Sigmoid colon (tissue), 7 donors: ENCODE results near the gene TNS1. TPM values are rescaled to one million over a fixed set of nuclear protein-coding genes. Genes with fewer than 3 reads are reported as not detected.

ENCODE experiments used
- DNase-seq: peaks from one replicate; pipeline ENCODE4 v3.0.0-alpha.2; 2019
- H3K27ac ChIP-seq, 4 donors: fragments of 200-600 bp; sonication (generic); one replicate each; pipeline ENCODE4 v1.5.1; 2016 to 2019; ENCODE audit warnings: mild to moderate bottlenecking in 1 of 4
- H3K27me3 ChIP-seq, 3 donors: fragments of 200-600 bp; sonication (generic); one replicate each; pipeline ENCODE4 v1.5.1; 2019; ENCODE audit warnings: mild to moderate bottlenecking in 1 of 3
- H3K36me3 ChIP-seq, 4 donors: fragments of 200-600 bp; sonication (generic); one replicate each; pipeline ENCODE4 v1.5.1; 2016 to 2019
- H3K4me1 ChIP-seq, 4 donors: fragments of 200-600 bp; sonication (generic); one replicate each; pipeline ENCODE4 v1.5.1; 2017 to 2019
- H3K4me3 ChIP-seq, 4 donors: fragments of 200-600 bp; sonication (generic); one replicate each; pipeline ENCODE4 v1.5.1; 2017 to 2019; ENCODE audit warnings: mild to moderate bottlenecking in 2 of 4, moderate library complexity in 1 of 4
- H3K9me3 ChIP-seq, 4 donors: fragments of 200-600 bp in 3 of 4; sonication (generic) in 3 of 4; one replicate each; pipeline versions ENCODE4 v1.5.1 to v1.6.1; 2013 to 2019
- CTCF ChIP-seq, 4 experiments: fragments of 450-650 bp in 3 of 4; fragments of 200-600 bp in 1 of 4; IDR thresholded peaks; one replicate each; pipeline ENCODE4 v1.5.1; 2016 to 2019; ENCODE audit warnings: antibody characterized with exemption in 4 of 4, mild to moderate bottlenecking in 3 of 4, moderate library complexity in 2 of 4
- EP300 ChIP-seq, 4 donors: sonication (generic); formaldehyde crosslinking; IDR thresholded peaks; one replicate each; pipeline ENCODE4 v1.6.1; 2017; ENCODE audit warnings: antibody characterized with exemption in 4 of 4
- POLR2A ChIP-seq, 2 donors: fragments of 450-650 bp; IDR thresholded peaks; one replicate each; pipeline ENCODE4 v1.6.1; 2016; ENCODE audit warnings: antibody characterized with exemption in 2 of 2, mild to moderate bottlenecking in 2 of 2, moderate library complexity in 2 of 2
- POLR2AphosphoS5 ChIP-seq, 4 donors: sonication (generic); formaldehyde crosslinking; IDR thresholded peaks; one replicate each; pipeline ENCODE4 v1.6.1; 2017; ENCODE audit warnings: antibody characterized with exemption in 4 of 4
- WGBS, 2 donors: extraction: QIAGEN DNeasy Blood & Tissue Kit; methylation state at CpG; one replicate each; pipeline ENCODE4 v1.1.7; 2013; 5-methylcytosine and 5-hydroxymethylcytosine counted together
- intact Hi-C: fragments of 100-400 bp; cut with DNase I; formaldehyde crosslinking; loops from one replicate; pipeline ENCODE4 v1.15.1; 2023
- polyA plus RNA-seq, 3 donors: library from polyadenylated mRNA; stranded (reverse); fragments of 200-250 nt; gene quantifications; one replicate each; pipeline ENCODE4 v1.2.3, GENCODE V29; 2013
- total RNA-seq, 4 donors: library from RNA; depleted of rRNA; stranded (reverse); fragments of >200 nt; gene quantifications; one replicate each; pipeline ENCODE4 v1.1.0, GENCODE V29; 2016
- donor health status: healthy with polysubstance abuse.
- donor health status: Bipolar disorder and iron deficiency.
- donor health status: healthy.

TNS1 gene
- total and polyA plus RNA-seq, 7 donors, result 3.7 to 1,607 (median 444) TPM

DNA sequence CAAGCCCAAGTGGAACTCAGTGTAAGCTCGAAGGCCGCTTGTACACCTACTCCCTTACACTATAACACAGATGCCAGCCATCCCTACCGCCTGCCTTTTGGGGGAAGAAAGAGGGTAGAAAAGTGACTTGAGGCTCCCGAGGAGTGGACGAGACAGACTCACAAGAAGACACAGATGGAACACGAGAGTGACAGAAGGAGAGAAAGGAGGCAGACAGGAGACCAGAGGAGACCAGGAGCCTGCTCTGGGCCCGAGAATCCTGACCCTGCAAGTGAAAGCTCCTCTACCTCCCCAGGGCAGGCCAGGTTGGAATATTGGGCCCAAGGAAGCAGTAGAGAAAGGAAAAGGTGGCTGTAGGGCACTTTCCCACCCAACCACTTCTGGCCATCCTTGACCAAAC lies 23.4 kb upstream of the TNS1 start:
- Histone ChIP-seq H3K9me3 (no peaks in the 10 kb centered on the region), H3K27me3 (no peaks in the 10 kb centered on the region), H3K36me3 (no peaks in the 10 kb centered on the region), H3K4me3 (no peak overlapping the region), H3K4me1 (peaks cover 0 to 25% (median 9%) of the 10 kb centered on the region in 4 donors), H3K27ac (no peak overlapping the region)
- intact Hi-C loops, result no loop called here
- TF ChIP-seq POLR2AphosphoS5 (IDR thresholded peaks at IDR 0.05) (no peak), EP300 (IDR thresholded peaks at IDR 0.05) (no peak), POLR2A (IDR thresholded peaks at IDR 0.05) (no peak), CTCF (IDR thresholded peaks at IDR 0.05) (no peak)
- DNase-seq, result peak; percentile 49
- 91 to 92% methylated on average over 7 of the region's 7 CpGs for WGBS, 2 donors

DNA sequence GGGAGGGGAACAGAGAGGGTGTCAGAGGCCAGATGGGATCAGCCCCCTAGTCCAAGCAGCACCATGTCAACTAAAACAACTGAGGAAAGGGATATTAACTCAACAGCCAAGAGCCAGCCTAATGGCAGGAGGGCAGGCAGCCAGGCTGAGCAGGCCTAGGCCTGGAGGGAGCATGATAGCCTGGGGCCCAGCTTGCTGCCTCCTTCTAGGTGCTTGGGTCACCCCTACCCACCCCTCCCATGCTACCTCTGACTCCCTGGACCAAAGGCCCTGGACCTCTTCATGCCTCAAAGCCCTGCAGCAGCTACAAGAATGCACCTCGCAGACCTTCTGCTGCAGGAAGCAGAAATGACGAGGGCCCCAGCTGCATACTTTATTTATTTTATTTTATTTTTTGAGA lies 22.1 kb upstream of the TNS1 start:
- WGBS, 2 donors, result 90% methylated on average over 2 of the region's 2 CpGs
- TF ChIP-seq CTCF (IDR thresholded peaks at IDR 0.05) (no peak), POLR2A (IDR thresholded peaks at IDR 0.05) (no peak), EP300 (IDR thresholded peaks at IDR 0.05) (no peak)
- H3K4me3 ChIP-seq, result no peak overlapping the region
- DNase-seq, result peak; percentile 37
- no peaks in the 10 kb centered on the region for H3K27me3 ChIP-seq
- no peaks in the 10 kb centered on the region for H3K36me3 ChIP-seq
- no peaks in the 10 kb centered on the region for H3K9me3 ChIP-seq
- H3K27ac ChIP-seq, result no peak overlapping the region
- H3K4me1 ChIP-seq, result peaks cover 0 to 26% (median 11%) of the 10 kb centered on the region in 4 donors
- intact Hi-C loops, result no loop called here

DNA sequence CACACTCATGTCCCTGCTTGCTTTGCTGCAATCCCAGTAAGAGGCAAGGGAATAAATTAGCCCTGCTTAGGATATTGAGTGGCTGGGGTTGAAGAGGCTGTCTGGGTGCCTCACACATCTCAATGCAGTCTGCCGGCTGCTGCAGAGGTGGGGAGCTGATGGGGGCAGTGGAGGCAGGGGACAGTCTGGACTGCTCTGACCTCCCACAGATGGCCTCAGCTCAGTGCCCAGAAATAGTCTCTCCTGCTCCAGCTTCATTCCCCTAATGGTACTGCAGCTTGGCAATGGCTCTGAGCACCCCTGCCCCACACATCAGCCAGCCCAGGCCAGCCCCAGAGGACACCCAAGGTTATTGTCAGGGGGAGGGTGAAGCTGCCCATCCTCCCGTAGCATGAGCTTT lies 21.5 kb upstream of the TNS1 start:
- Histone ChIP-seq H3K36me3 (no peaks in the 10 kb centered on the region), H3K27me3 (no peaks in the 10 kb centered on the region), H3K4me1 (peaks cover 0 to 26% (median 11%) of the 10 kb centered on the region in 4 donors), H3K27ac (no peak overlapping the region), H3K9me3 (no peaks in the 10 kb centered on the region), H3K4me3 (no peak overlapping the region)
- intact Hi-C loops, result no loop called here
- peak; percentile 22 for DNase-seq
- WGBS, 2 donors, result 80 to 90% methylated on average over 2 of the region's 2 CpGs
- no peak for TF ChIP-seq POLR2AphosphoS5 (IDR thresholded peaks at IDR 0.05)
- TF ChIP-seq POLR2A (IDR thresholded peaks at IDR 0.05), result no peak
- TF ChIP-seq CTCF (IDR thresholded peaks at IDR 0.05), result no peak
- no peak for TF ChIP-seq EP300 (IDR thresholded peaks at IDR 0.05)

DNA sequence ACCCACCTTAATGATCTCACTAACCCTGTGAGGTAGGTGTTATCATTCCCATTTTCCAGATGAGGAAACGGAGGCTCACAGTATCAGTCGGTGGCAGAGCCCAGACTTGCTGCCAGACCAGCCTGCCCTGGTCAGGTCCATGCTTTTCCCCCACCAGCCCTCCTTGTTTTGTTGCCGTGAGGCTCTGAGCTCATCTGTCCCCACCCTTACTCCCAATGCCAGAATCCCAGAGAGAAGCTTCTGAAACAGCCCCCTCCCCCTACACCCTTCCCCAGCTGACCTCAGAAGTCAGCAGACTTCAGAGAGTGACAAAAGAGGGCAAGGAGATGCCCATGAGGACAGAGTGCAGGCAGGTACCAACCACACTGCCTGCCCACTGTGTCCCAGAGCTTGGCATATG lies 20.8 kb upstream of the TNS1 start:
- Histone ChIP-seq H3K4me3 (no peak overlapping the region), H3K4me1 (peaks cover 0 to 19% (median 11%) of the 10 kb centered on the region in 4 donors), H3K36me3 (no peaks in the 10 kb centered on the region), H3K9me3 (no peaks in the 10 kb centered on the region), H3K27me3 (no peaks in the 10 kb centered on the region), H3K27ac (no peak overlapping the region)
- TF ChIP-seq POLR2A (IDR thresholded peaks at IDR 0.05) (no peak), EP300 (IDR thresholded peaks at IDR 0.05) (no peak), POLR2AphosphoS5 (IDR thresholded peaks at IDR 0.05) (no peak), CTCF (IDR thresholded peaks at IDR 0.05) (no peak)
- WGBS, 2 donors, result 72 to 88% methylated on average over 3 of the region's 3 CpGs
- intact Hi-C loops, result no loop called here
- DNase-seq, result peak; percentile 26

DNA sequence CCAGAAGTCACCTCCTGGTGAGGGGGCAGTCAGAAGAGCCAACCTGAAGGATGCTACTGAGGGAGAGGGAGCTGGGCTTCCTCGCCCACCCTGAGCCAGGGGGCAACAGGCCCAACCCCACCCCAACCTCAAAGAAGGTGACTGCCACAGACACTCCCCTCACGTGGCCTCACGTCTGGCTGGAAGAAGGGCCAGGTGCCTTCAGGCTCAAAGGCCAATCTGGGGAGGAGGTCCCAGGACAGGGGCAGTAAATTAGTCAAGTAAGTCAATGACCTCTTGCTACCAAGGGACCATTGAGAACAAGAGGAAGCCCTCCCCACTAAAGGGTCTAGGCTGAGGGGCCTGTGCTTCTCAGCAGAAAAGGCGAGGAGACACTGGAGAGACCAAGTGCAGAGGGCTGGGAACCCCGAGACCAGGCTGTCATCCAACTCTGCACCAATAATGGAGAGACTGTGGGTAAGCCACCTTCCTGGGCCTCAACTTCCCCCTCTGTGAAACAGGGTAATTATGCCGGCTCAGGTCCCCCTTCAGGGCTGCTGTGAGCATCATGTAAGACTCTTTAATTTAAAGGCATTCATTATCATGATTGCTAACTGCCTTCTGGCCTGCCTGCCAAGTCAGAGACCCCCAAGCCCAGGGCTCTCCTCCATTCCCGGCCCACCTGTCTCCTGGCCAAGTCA lies 20.2 kb upstream of the TNS1 start:
- Histone ChIP-seq H3K9me3 (no peaks in the 10 kb centered on the region), H3K4me1 (peaks cover 0 to 20% (median 16%) of the 10 kb centered on the region in 4 donors), H3K36me3 (no peaks in the 10 kb centered on the region), H3K27me3 (no peaks in the 10 kb centered on the region), H3K27ac (no peak overlapping the region), H3K4me3 (no peak overlapping the region)
- peak; percentile 28 for DNase-seq
- TF ChIP-seq POLR2A (IDR thresholded peaks at IDR 0.05), result no peak
- TF ChIP-seq POLR2AphosphoS5 (IDR thresholded peaks at IDR 0.05), result no peak
- no peak for TF ChIP-seq CTCF (IDR thresholded peaks at IDR 0.05)
- TF ChIP-seq EP300 (IDR thresholded peaks at IDR 0.05), result no peak
- intact Hi-C loops, result no loop called here
- 67 to 88% methylated on average over 7 of the region's 7 CpGs for WGBS, 2 donors
